Breast epithelium (tissue), 3 donors: Measurements from ENCODE around the gene ARHGAP26.

Experiments used
- CTCF ChIP-seq, 3 donors: fragments of 450-650 bp; IDR thresholded peaks; one replicate each; pipeline ENCODE4 v1.5.1; 2016 to 2017; ENCODE audit warnings: antibody characterized with exemption in 3 of 3, mild to moderate bottlenecking in 3 of 3, moderate library complexity in 3 of 3
- POLR2A ChIP-seq: fragments of 450-650 bp; IDR thresholded peaks from one replicate; pipeline ENCODE4 v1.6.1; 2016; ENCODE audit warnings: antibody characterized with exemption, mild to moderate bottlenecking, moderate library complexity

- no peak for TF ChIP-seq POLR2A
- TF ChIP-seq CTCF (IDR thresholded peaks at IDR 0.05) = no peak
Measured at GRCh38 chr5:143217065-143217803, 447.1 kb downstream of the ARHGAP26 start.
